Myocyte (in vitro differentiated cells): Measurements from ENCODE around the gene EFHC1. TPM values are rescaled to one million over a fixed set of nuclear protein-coding genes. Genes with fewer than 3 reads are reported as not detected.

ENCODE experiments used
- DNase-seq: peaks from one replicate; pipeline ENCODE4 v3.0.0-alpha.2; 2012; ENCODE audit warnings: low read depth
- total RNA-seq: library from RNA; depleted of rRNA; stranded (reverse); fragments of >200 nt; gene quantifications from 2 replicates; pipeline ENCODE4 v1.2.3, GENCODE V29; 2014

The EFHC1 gene
- total RNA-seq, 1 donor from 2014 or later: 47.2 TPM

DNA sequence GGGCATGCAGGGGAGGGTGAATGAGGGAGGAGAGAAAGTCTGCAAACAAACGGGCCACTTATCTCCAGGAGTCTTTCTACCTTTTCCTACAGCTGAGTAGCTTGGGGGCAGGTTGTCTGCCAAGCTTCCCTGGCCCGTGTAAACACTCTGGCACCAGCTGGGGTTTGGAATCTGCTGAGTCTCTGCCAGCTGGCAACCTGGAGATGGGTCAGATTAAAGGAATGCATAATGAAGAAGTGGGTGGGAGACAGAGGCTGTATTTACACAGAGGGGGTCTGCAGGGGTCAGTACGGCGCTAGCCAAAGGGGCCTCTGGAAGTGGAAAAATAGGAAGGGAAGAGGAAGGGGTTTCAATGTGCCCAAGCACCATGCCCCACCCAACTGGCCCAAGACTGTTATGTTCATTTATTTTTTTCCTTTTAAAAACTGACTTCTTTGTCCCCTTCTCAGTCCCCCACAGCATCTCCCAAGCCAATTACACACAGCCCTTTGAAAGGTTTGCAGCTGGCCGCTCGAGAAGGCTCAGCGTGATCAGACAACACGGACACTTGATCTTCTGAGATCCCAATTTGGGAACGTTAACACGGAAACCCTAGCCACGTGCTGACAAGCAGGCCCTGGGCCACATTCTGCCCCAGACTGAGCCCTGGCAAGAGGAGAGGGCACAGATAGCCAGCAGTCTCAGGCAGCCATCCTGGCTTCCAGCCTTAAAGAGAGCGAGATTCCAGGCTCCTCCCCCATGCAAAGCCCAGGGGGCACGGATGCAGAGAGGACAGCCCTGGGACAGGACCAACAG, 131.5 kb downstream of the EFHC1 start:
- DNase-seq: peak; percentile 96

DNA sequence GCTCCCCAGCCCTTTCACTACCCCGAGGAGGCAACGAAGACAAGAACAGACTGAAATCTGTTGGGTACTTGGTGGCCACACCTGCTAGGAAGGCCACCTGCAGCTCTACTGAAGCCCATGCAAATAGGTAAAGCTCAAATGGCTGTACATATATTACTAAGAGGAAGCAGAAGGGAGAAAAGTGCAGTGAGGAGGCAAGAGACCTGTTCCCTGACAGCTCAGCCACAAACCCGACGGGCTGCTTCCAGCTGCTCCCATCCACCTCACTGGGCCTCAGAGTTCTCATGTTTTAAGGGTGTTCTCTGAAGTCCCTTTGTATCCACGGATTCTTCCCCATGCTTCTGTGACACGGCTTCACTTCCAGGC, 132.1 kb downstream of the EFHC1 start:
- DNase-seq: peak; percentile 58

DNA sequence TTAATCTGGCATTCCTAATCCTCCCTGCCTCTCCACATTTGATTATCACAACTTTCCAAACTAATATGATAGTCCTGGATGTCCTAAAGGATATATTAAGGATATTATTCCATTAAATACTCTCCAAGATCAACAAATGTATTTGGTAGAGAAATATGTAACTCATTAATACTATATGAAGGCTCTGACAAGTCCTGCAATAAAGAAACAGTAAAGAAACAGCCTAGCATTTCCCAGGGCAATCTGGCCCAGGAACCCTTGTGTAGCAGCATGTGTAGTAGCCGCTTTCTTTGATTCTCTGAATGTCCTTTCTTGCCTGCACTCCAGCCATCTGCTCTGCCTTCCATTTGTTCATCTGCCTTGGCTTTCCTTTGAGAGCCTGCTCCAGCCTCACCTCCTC, 133.0 kb downstream of the EFHC1 start:
- DNase-seq: no peak

DNA sequence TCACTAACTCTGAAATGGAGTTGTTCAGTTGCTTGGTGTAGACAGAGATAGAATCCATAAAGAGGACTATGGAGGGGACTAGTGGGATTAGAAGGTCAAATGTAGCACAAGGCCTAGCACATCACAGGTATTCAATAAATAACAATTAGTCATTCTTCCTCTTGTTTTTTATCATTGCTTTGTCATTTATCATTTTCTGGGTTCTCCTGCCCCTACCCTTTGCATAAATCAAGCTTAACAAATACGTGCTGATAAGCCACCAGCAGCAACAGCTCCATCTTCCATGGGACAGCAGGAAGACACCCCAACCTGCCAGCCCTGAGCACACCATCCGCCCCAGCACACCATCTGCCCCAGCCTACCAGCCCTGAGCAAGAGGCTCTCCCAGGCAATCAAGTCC, 133.6 kb downstream of the EFHC1 start:
- DNase-seq: no peak

DNA sequence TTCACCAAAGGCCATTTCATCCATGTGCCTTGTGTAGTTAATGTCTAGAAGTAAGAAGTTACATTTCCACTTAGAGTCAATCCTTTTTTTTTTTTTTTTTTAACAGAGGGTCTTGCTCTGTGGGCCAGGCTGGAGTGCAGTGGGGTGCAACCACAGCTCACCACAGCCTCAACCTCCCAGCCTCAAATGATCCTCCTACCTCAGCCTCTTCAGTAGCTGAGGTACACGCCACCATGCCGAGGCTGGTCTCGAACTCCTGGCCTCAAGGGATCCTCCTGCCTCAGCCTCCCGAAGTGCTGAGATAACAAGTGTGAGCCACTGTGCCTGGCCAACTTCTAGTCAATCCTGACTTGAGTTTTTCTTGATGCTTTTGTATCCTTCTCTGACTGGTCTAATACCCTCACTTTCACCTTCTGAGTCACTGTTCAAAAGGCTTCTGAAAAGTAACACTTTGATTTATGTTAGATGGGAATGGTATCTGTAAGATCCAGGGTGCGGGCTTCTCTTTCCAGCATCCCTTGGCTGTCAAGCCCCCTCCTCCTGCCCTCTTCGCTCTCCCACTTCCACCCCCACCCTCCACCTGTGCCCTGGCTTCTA, 134.6 kb downstream of the EFHC1 start:
- no peak for DNase-seq

- DNase-seq: no peak
Observed at GRCh38 chr6:52555518-52556233, 135.5 kb downstream of the EFHC1 start.

DNA sequence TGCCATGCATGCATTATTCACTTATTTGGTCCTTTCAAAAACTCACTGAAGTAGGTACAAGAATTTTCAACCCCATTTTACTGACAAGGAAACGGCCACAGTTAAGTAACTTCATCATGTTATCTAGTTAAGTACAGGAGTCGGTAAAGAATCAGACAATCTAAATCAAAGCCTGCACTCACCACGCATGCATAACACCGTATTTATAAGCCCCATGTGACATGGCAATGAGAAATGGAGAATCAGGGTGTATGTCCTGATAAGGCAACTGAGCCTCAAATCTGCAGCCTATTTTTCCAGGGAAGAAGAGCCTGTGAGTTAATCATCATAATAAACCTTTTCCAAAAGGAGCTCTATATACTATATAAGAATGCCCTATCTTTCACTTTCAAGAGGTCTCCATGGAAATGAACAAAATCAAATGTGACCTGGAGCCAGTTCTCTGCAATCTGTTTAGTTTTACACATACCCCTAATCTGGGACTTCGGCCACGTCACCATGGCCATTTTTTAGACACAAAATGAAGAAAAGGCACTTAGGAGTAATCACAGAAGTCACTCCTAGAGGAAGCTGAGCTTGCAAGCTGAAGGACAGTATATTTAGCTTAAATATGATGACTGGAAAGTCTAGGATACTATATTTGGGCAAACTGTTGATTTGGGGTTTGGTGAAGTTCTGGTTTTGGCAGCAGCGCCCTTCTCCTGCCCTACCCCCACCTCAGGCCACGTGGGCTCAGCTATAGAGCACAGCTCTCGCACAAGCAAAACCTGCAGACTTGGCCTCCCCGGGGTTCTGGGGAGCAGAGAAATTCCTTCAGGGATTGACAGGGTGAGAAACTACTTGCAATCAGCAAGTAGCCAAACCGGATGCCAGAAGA, 137.5 kb downstream of the EFHC1 start:
- DNase-seq: no peak

DNA sequence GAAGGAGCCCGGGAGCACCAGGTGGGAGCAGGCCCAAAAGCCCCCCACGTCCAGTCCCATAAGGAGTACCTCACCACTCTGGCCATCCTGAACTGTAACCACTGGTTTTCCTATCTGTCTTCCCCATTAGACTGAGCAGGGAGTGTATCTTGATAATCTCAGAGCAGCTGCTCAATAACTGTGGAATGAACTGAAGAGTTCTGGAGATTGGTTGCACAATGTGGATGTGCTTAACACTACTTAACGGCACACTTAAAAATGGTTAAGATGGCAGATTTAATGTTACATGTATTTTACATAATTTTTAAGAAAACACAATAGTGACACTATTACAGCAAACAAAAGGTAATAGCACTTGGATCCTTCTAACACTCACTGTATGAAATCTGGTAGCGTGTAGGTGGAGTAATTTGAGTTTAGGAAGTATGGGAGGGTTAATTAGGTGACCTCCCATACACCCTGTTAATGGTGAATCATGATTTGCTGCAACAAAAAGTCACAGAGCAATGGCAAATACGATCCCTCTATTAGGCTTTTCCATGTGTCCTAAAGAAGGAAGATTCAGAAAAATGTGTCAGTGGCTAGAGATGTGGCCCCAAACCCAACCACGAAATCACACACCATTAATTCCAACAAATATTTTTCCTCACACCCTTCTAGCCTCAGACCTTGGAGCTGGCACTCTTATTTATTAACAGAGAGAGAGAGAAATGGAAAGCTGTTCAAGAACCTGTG, 138.3 kb downstream of the EFHC1 start:
- no peak for DNase-seq

DNA sequence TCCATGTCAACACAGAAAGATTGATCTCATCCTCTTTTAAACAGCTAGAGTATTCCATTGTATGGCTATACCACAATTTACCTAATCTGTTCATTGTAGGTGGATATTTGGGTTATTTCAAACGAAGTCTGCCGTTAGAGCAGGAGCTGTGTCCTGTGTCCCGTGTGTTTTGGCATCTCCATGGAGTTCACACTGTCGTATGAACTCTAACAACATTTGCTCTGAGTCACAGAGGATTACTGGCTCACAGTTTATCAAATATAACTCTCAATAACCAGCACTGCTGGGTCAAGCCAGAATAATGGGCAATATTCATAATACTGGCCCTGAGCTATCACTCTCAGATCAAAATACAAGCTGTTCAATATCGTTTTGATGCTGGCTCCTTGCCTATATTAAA, 140.3 kb downstream of the EFHC1 start:
- peak; percentile 57 for DNase-seq

- DNase-seq: no peak
Observed at GRCh38 chr6:52562911-52563310, 142.8 kb downstream of the EFHC1 start.

- DNase-seq: no peak
Observed at GRCh38 chr6:52564856-52565255, 144.7 kb downstream of the EFHC1 start.

DNA sequence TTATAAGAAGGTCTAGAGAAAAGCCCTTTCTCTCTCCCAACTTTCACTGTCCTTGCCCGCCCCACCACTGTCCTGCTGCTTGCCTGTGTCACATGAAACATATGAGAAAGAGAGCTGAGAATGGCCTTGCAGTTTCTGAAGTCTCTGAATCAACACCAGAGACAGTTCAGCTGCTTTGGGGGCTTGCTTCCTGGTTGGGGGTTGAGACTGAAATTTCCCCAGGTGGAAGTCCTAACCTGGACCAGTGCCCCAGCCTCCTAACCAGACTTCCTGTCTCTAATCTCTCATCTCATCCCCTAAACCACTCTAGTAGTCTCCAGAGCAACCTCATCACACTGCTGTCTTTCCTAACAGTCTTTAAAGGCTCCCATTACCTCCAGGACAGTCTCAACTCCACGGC, 146.1 kb downstream of the EFHC1 start:
- DNase-seq: no peak

DNA sequence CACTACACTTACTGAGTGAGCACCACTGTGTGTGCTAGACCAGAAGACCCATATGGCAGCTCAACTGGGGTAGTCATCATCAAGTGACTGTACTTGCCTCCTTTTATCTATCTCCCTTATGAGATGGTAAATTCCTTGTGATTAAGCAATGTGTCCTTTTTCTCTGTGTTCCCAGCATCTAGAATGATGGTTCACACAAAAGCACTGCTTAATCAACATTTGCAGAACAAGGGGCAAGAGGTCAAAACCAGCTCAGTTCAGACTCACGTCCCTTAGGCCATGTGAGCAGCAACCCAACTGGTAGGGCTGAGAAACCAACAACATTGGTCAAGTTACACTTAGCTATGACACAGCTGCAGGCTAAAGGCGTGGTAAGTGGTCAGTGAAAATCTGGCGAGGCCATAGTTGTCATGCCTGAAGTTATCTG, 146.7 kb downstream of the EFHC1 start:
- peak; percentile 96 for DNase-seq

DNA sequence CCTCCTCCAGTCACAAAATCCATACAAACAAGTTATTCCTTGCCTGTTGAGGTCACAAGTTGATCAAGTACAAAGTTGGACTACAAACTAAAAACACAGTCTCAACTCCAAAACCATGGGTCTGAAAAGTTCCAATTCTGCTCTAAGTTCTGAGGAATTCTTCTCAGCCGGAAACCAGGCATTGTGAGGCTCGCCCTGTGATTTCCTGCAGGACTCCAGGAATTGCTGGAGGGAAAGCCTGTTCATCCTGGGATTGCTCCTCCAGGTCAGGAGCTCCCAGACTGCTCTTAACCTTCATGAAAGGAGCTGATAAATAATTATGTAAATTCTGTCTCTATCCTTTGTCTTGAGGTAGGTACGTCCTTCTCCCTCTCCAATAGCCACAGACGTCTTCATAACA, 148.2 kb downstream of the EFHC1 start:
- DNase-seq: no peak

DNA sequence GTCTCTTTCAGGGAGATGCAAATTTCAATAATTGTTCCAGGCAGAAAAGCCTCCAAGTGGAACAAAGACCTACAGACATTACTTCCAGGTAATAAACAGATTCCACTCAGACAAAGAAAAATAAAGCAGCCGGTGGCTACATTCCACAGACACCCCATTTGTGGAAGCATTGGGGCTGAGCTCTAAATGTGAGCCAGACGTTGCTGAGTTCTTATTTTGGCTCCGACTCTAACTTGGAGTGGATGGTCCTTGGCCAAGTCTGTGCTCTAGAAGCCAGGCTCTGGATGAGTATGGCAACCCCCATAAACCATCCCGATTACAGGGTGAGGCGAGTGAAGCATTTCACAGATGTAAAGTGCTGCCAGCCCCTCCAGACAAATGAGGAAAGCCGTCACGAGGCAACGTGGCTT, 150.2 kb downstream of the EFHC1 start:
- DNase-seq: peak; percentile 57

GRCh38 chr6:52571099-52571755, 151.1 kb downstream of the EFHC1 start:
- DNase-seq: peak; percentile 96

DNA sequence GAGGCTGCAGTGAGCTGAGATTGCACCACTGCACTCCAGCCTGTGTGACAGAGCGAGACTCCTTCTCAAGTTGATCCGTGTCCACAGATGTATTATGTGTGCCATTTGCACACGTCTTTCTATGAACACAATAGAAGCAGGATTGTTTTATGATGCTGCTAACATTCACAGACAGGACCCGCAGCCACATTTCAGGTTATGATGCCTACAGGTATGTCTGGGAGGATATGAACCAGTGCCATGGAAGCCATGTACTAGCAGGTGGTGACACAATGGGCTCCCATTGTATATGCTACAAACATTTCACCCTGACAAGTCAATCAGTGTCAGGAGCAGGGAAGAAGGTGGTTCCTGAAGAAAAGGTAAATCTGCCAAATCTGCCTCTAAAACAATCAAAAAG, 152.4 kb downstream of the EFHC1 start:
- no peak for DNase-seq

- DNase-seq: peak; percentile 61
Observed at GRCh38 chr6:52573295-52573694, 153.2 kb downstream of the EFHC1 start.
